Measurements from ENCODE around the gene TIPARP. TPM values are rescaled to one million over a fixed set of nuclear protein-coding genes. Genes with fewer than 3 reads are reported as not detected.

The TIPARP gene
- total RNA-seq, 1 donor from 2014 or later: 58.0 TPM

DNA sequence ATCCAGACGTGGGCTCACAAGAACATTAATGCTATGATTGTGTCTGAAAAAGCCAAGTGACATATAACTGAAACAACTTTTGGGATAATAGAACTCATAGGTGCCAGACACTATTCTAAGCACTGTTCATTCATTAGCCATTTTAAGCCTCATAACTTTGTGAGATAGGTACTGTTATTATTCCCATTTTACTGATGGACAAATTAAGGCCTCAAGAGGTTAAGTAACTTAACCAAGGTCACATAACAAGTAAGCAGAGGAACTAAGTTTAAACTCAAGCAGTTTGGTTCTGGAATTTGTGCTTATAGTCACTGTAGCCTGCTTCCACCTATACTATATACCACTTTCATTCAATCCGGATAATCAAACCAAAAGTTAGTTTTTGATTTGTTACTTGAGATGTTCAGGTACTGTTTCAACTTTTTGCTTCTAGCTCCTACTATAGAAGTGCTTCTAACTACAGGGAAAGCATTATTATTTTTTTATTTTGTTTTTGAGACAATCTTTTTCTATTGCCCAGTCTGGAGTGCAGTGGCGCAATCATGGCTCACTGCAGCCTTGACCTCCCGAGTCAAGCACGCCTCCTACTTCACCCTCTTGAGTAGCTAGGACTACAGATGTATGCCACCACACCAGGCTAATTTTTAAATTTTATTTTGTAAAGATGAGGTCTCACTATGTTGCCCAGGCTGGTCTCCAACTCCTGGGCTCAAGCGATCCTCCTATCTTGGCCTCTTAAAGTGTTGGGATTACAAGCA, 41.9 kb downstream of the TIPARP start:
- Histone ChIP-seq H3K9me3 (no peaks in the 10 kb centered on the region), H3K4me3 (no peak overlapping the region), H3K27me3 (ENCODE audit: low read depth) (no peaks in the 10 kb centered on the region), H3K4me1 (no peaks in the 10 kb centered on the region), H3K36me3 (peaks cover 4% of the 10 kb centered on the region), H3K27ac (no peak overlapping the region)
- ATAC-seq (peak in 1 of 2 donors; percentile 34), DNase-seq (peak; percentile 48)
- TF ChIP-seq, protein P1, sequence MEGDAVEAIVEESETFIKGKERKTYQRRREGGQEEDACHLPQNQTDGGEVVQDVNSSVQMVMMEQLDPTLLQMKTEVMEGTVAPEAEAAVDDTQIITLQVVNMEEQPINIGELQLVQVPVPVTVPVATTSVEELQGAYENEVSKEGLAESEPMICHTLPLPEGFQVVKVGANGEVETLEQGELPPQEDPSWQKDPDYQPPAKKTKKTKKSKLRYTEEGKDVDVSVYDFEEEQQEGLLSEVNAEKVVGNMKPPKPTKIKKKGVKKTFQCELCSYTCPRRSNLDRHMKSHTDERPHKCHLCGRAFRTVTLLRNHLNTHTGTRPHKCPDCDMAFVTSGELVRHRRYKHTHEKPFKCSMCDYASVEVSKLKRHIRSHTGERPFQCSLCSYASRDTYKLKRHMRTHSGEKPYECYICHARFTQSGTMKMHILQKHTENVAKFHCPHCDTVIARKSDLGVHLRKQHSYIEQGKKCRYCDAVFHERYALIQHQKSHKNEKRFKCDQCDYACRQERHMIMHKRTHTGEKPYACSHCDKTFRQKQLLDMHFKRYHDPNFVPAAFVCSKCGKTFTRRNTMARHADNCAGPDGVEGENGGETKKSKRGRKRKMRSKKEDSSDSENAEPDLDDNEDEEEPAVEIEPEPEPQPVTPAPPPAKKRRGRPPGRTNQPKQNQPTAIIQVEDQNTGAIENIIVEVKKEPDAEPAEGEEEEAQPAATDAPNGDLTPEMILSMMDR (IDR thresholded peaks at IDR 0.05): no peak
- intact Hi-C loops (cut with DNase I): no loop called here

DNA sequence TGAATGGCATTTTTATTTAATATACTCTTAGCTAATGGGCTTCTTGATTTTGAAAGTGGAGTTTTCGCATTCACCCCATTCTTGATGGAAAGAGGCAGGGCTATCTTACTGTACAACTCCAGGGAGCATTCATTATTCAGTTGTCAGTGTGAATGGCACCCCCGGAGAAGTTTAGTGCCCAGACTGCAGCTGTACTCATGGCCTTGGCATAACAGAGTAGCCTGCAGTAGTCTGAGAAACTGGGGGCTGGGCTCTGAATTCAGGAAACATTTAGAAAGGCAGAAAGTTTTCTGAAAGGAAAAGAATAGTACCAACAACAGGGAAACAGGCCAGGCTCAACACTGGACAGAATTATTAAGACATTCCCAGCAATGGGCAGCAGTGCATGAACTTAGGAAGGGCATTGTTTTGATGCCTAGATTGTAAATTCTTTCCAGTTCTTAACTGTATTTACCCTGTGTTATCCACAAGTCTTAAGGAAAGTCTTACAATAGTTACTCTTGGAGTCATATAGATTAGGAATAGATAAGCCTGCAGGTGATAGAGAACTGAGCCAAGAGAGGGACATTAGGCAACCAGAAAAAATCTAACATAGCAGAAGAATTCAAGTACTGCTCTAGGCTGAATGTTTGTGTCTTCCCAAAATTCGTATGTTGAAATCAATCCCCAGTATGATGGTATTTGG, 44.4 kb downstream of the TIPARP start:
- no peak overlapping the region for H3K4me3 ChIP-seq
- no peak overlapping the region for H3K27ac ChIP-seq
- peaks cover 4% of the 10 kb centered on the region for H3K36me3 ChIP-seq
- no peaks in the 10 kb centered on the region for H3K9me3 ChIP-seq
- DNase-seq (no peak), ATAC-seq (peak; percentile 27 to 69)
- intact Hi-C loops (cut with DNase I): no loop called here
- TF ChIP-seq, protein P1 (IDR thresholded peaks at IDR 0.05): no peak
- H3K4me1 ChIP-seq: no peaks in the 10 kb centered on the region
- H3K27me3 ChIP-seq (ENCODE audit: low read depth): no peaks in the 10 kb centered on the region

DNA sequence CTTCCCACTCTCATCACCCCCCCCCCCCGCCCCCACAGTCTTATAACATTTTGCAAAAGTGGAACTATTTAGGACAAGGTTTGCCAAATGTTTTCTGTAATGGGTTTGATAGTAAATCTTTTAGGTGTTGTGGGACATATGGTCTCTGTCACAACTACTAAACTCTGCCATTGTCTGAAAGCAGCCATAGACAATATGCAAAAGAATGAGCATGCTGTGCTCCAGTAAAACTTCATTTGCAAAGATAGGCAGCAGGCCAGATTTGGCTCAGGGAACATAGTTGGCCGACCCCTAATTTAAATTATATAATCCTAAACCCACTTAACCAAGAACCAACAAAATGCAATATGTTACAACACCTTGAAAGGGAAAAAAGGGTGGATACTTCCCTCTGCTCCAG, 46.4 kb downstream of the TIPARP start:
- Histone ChIP-seq H3K4me3 (no peak overlapping the region), H3K4me1 (no peaks in the 10 kb centered on the region), H3K27me3 (ENCODE audit: low read depth) (no peaks in the 10 kb centered on the region), H3K36me3 (no peaks in the 10 kb centered on the region), H3K27ac (no peak overlapping the region), H3K9me3 (no peaks in the 10 kb centered on the region)
- TF ChIP-seq, protein P1 (IDR thresholded peaks at IDR 0.05): no peak
- DNase-seq (no peak), ATAC-seq (no peak)
- intact Hi-C loops (cut with DNase I): no loop called here

DNA sequence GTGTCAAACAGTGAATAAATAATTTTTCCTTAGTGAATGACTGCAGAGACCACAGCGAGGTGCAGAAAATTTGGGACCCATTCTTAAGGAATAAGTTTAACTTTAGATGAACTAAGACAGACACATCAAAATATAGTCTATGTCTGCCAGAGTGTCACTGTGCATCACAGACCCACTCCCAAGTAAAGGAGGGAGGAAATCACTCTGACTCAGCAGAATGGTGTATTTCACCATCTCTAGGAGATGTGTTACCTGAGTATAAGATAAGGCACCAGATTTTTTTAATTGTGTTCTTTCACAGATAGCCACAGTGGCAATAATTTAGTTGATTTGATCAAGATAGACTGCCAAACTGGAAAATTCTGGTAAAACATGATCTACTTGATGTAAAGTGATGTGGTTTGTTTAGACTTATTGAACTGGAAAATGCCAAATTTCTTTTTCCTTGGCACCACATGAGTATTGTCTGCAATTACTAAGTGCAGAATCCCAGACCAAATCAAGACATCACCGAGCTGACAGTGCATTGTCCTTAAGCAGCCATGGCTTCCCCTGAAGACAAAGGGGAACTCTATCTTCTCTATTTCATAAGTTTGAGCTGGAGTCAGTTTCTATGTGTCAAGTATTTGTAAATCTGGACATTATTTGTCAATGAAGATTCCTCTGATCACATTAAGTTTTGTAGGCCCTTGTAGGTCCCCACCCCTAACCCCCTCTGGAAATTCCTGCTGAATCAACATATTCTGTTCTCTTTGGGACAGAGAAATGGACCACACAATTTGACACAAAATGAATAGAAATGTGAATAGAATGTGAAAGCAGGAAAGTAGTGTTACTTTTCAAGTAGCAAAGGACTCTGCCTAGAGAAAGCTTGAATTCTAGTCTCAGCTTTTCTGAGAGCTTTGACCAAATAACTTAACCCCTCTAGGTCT, 47.6 kb downstream of the TIPARP start:
- Histone ChIP-seq H3K4me1 (no peaks in the 10 kb centered on the region), H3K36me3 (no peaks in the 10 kb centered on the region), H3K9me3 (no peaks in the 10 kb centered on the region), H3K27me3 (ENCODE audit: low read depth) (no peaks in the 10 kb centered on the region), H3K27ac (no peak overlapping the region), H3K4me3 (no peak overlapping the region)
- DNase-seq: no peak
- intact Hi-C loops (cut with DNase I): no loop called here
- ATAC-seq: peak in 1 of 2 donors; percentile 25
- TF ChIP-seq, protein P1 (IDR thresholded peaks at IDR 0.05): no peak

DNA sequence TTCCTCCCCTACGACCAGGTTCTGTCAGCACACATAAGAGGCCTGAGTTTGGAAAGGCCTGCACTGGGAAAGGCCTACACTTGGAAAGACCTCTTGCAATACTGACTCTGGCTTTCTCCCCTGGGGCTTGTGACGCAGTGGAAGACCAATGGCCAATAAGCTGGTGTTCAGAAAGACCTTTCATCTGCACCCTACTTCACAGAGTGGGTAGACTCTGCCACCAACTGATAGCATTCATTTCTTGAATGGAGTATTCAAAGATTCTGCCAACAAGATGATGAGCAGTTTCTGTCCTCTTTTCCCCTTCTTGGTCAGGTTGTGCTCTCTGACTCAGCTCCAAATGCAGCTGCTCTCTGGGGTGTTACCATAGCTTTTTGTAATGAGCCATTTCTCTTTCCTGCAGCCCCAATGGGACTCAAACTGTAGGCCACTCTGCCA, 48.8 kb downstream of the TIPARP start:
- ATAC-seq (no peak), DNase-seq (no peak)
- TF ChIP-seq, protein P1 (IDR thresholded peaks at IDR 0.05): no peak
- no peaks in the 10 kb centered on the region for H3K36me3 ChIP-seq
- no peaks in the 10 kb centered on the region for H3K9me3 ChIP-seq
- no peaks in the 10 kb centered on the region for H3K4me1 ChIP-seq
- intact Hi-C loops (cut with DNase I): no loop called here
- H3K4me3 ChIP-seq: no peak overlapping the region
- no peak overlapping the region for H3K27ac ChIP-seq
- no peaks in the 10 kb centered on the region for H3K27me3 ChIP-seq (ENCODE audit: low read depth)

Measured in lower lobe of right lung (tissue), 2 donors.